ENCODE data around the gene DLX2. TPM values are rescaled to one million over a fixed set of nuclear protein-coding genes. Genes with fewer than 3 reads are reported as not detected.

DLX2 gene
- total and polyA plus RNA-seq, 2 of the 13 experiments (the other 11 are each of a cell fraction or from before 2014, with no cell fraction given), result 0.07 to 0.15 TPM

DNA sequence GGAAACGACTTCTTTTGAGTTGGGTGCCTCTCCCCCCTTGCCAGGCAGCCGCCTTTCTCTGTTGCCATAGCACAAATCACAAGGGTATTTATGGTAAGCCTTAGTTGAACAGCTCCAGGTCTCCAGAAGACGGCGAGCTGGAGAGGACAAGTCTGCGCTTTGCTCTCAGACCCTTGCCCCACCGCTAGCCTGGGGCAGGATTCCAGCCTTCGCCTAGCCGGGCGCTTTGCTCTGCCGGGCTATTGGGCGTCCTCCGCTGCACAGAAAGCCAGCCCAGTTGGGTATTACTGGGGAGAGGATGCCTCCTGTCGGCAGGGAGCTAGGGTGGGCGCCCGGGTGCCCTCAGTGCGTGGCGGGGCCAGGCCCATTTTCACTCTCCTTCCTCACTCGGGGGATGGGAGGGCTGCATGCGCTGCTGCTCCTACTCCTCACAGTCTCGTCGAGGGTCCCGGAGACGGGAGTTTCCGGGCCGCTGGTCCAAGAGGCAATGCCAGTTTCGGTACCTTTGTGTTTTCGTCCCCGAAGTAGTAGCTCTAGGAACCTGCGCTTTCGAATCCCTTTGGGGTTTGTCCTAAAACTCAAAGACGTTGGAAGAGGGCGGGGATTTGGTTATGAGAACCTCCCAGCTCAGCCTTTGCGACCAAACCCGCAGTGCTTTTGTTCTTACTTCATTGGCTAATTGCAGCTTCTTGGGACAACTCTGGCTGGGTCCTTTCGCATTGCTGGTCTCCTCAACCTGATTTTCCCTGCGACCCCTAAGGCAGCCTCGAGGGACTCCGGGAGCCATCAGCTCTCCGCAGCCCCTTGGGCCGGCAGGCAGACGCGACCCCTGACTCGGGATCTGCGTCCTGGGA lies 3.6 kb upstream of the DLX2 start (continued):
- TF ChIP-seq HMGXB4 (CRISPR knock-in tag; IDR thresholded peaks at IDR 0.05; ENCODE audit: borderline replicate concordance in 1 of 2, low read depth in 1 of 2), result peak; percentile 83 to 93; a peak in 3 of 4 replicates
- TF ChIP-seq ZNF597 (CRISPR knock-in tag; IDR thresholded peaks at IDR 0.05), result no peak
- no peak for TF ChIP-seq ZNF747 (CRISPR knock-in tag; IDR thresholded peaks at IDR 0.05; ENCODE audit: borderline replicate concordance)
- TF ChIP-seq TBX2 (CRISPR knock-in tag; IDR thresholded peaks at IDR 0.05; ENCODE audit: borderline replicate concordance), result no peak
- TF ChIP-seq SRSF1 (optimal IDR thresholded peaks at IDR 0.05; ENCODE audit: low read depth, low read length), result no peak
- no peak for TF ChIP-seq PITX1 (CRISPR knock-in tag; IDR thresholded peaks at IDR 0.05)
- peak; percentile 64; the same call in 1 of the 2 replicates for TF ChIP-seq ZNF350 (CRISPR knock-in tag; IDR thresholded peaks at IDR 0.05; ENCODE audit: borderline replicate concordance, low read depth)
- TF ChIP-seq ZSCAN29 (CRISPR knock-in tag; conservative IDR thresholded peaks at IDR 0.05), result peak; percentile 71; the same call in 1 of the 2 replicates
- TF ChIP-seq ZNF263 (CRISPR knock-in tag; IDR thresholded peaks at IDR 0.05), result peak; percentile 69; the same call in 1 of the 2 replicates
- peak; percentile 18; the same call in 1 of the 2 replicates for TF ChIP-seq RXRA (CRISPR knock-in tag; IDR thresholded peaks at IDR 0.05)
- TF ChIP-seq ERF (CRISPR knock-in tag; IDR thresholded peaks at IDR 0.05), result no peak
- TF ChIP-seq PRDM10 (CRISPR knock-in tag; IDR thresholded peaks at IDR 0.05; ENCODE audit: low read depth), result no peak
- TF ChIP-seq ZC3H4 (CRISPR knock-in tag; IDR thresholded peaks at IDR 0.05; ENCODE audit: borderline replicate concordance), result no peak
- peak; percentile 13; the same call in 1 of the 2 replicates for TF ChIP-seq ZFAT (CRISPR knock-in tag; conservative IDR thresholded peaks at IDR 0.05)
- TF ChIP-seq IRF2 (CRISPR knock-in tag; IDR thresholded peaks at IDR 0.05), result no peak
- no peak for TF ChIP-seq ZUFSP (CRISPR knock-in tag; IDR thresholded peaks at IDR 0.05; ENCODE audit: borderline replicate concordance)
- TF ChIP-seq ZNF563 (CRISPR knock-in tag; IDR thresholded peaks at IDR 0.05), result no peak
